GM21447 (cell line): ENCODE data around the gene ELP2.
"Not testable (repeated sequence)": the region's sequence is repeated elsewhere in the genome, so short reads cannot be mapped to it uniquely, and the experiment has no call there.

Experiments
- ATAC-seq: cut with Tn5 transposase; IDR thresholded peaks from one replicate; pipeline ENCODE4 v1.9.1; 2021; ENCODE audit not compliant: unreplicated experiment

Gene ELP2

GRCh38 chr18:36155851-36156757 is 26.4 kb downstream of the ELP2 start:
- no peak for ATAC-seq

- no peak for ATAC-seq
These were observed 27.7 kb downstream of the ELP2 start for GRCh38 chr18:36157441-36157840.

- ATAC-seq = no peak
These were observed 28.7 kb downstream of the ELP2 start for GRCh38 chr18:36158266-36158867.

DNA sequence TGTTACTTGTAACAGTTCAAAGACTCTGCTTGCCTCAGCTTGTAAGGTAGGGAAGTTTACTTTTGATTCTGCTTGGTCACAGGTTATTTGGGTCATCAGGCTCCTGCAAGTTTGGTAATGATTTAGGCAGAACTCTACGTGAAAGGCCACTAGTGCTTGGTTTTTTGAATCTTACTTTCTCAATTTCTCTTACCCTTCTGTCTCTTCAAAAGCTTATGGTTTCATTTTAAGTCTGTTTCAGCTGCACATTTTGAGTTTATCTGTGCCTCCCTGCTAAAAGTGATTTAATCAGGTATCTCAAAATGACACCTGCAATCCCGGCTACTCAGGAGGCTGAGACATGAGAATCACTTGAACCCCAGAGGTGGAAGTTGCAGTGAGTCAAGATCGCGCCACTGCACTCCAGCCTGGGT is 31.3 kb downstream of the ELP2 start:
- ATAC-seq = no peak

DNA sequence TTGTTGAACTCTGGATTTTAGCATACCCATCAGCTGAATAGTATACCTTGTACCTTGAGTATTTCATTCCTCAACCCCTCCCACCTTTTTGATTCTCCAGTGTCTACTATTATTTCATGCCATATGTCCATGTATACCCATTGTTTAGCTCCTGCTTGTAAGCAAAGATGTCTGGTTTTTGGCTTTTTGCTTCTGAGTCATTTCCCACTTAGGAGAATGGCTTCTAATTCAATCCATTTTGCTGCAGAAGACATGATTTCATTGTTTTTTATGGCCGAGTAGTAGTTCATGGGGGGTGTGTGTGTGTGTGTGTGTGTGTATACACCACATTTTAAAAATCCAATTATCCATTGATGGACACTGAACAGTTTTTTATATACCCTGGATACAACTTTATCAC is 33.3 kb downstream of the ELP2 start:
- ATAC-seq = no peak

DNA sequence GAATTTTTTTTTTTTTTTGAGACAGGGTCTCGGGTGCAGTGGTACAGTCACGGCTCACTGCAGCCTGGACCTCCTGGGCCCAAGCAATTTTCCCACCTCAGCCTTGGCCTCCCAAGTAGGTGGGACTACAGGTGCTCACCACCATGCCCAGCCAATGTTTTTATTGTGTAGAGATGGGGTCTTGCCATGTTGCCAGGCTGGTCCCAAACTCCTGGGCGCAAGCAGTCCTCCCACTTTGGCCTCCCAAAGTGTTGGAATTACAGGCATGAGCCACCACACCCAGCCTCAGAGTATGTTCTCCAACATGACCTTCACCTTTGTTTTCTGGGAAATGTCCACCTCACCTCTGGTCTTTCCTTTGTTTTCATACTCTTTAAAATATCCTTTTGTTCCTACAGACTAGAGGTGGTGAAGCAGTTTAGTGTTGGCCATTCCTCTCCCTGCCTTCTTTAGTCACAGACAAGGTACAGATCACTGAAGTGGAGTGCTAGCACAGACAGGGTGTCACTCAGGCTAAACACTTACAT is 38.1 kb downstream of the ELP2 start:
- no peak for ATAC-seq

- ATAC-seq = not testable (repeated sequence)
These were observed 38.6 kb downstream of the ELP2 start for GRCh38 chr18:36168296-36168695.

- no peak for ATAC-seq
These were observed 40.2 kb downstream of the ELP2 start for GRCh38 chr18:36169938-36170337.

DNA sequence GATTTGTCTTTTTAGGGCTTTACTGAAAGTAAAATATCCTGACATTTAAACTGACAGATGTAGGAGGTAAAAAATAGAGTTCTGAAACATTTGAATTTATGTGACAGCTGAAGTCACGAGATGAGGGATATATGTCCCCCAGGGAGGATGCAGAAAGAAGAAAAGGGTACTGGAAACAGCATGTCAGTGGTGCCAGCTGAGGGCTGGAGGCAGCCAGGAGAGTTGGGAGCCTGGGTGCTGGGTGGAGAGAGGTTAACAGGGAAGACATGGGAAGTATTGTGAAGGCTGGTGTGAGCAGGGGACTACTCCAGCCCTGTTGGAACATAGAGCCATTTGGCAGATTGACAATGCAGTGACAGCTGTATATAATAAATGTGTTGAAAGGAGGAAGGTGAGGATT is 45.8 kb downstream of the ELP2 start:
- ATAC-seq = no peak

- no peak for ATAC-seq
These were observed 46.5 kb downstream of the ELP2 start for GRCh38 chr18:36176177-36176584.

GRCh38 chr18:36176711-36177110 is 47.0 kb downstream of the ELP2 start:
- ATAC-seq = no peak

- ATAC-seq = no peak
These were observed 48.2 kb downstream of the ELP2 start for GRCh38 chr18:36177913-36178312.

- no peak for ATAC-seq
These were observed 50.1 kb downstream of the ELP2 start for GRCh38 chr18:36179562-36180355.

DNA sequence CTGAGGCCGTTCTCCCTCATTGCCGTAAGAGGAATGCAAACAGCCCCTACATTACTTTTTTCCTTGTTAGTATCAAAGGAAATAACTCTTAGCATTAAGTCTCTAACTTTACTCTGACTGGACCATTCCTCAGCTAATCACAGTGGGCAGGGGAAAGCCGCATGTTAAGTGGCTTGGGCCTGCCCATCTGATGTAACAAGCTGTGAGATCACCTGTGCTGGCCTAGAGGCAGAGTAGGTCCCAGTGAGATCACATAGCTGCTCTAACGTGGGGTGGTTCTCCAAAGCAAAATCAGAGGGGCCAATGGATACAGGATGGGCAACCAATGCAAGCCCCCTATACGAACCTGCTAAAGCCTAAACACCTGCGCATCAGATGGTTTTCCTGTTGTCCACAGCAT is 51.7 kb downstream of the ELP2 start:
- no peak for ATAC-seq

DNA sequence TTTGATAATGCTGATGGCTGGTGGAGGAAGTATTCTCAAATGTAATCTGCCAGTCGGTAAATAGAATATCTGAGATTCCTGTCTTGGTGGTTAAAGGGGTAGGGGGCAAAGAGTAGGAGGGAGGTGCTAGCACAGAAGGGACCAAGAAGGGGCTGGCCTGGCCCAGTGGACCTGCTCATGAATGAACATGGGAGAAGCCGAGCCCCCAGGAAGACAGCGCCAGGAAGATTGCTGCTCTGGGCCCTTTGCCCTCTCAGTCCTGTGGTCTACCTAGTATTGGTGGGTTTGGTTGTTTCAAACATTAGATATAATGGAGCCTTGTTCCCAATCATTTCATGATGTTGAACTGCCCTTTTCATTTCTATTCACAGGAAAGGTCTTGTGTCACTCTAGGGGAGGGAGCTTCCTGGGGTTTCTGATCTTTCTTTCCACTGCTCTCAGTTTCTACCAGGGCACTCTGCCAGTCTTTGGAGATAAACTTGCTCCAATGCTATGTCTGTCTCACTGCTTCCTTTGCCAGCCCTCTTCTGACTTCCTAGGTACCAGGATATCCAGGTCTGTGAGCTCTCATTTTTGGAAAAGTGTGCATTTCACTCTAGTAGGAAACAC is 52.3 kb downstream of the ELP2 start:
- ATAC-seq = no peak

- ATAC-seq = no peak
These were observed 53.3 kb downstream of the ELP2 start for GRCh38 chr18:36183033-36183432.

- no peak for ATAC-seq
These were observed 54.3 kb downstream of the ELP2 start for GRCh38 chr18:36183987-36184386.

DNA sequence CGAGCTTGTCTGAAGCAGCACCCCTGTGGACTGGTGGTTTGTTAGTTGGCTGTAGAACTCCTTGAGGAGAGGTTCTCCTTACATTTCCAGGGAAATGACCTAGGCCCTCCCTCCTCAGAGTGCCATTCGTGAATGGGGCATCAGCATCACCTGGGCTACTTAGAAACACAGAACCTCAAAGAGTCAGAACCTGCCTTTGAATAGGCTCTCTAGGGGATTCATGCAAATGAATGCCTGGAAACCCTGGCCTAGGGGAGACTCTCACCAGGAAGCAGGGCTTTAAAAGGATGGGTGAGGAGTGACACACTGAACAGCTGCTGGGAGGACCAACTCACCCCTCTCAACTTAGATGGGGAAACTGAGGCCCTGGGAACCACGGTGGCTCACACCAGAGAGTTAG is 55.5 kb downstream of the ELP2 start:
- ATAC-seq = no peak

DNA sequence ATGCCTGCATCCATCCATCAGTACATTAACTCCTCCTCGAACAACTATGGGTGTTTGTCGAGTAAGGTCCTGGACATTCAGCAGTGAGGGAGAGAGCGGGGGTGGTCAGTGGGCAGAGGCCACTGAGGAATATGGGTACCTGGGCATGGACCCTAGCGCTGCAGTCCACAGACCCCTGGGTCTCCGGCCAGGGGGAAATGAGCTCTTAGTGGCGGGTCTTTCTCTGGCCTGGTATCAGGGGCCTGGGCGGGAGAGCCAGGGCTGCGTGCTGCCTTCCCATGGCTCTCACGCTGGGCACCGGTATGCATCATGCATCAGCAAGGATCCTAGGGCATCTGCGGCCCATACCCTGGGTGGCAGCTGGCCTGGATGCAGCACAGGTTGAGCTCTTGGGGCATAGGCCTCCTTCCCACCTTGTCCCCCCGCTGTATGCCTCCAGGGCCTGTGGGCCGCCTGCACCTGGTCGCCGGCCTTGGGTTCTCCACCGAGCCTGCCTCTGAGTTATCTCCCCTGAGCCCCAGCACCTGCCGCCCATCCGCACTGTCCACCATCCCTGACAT is 56.3 kb downstream of the ELP2 start:
- no peak for ATAC-seq

DNA sequence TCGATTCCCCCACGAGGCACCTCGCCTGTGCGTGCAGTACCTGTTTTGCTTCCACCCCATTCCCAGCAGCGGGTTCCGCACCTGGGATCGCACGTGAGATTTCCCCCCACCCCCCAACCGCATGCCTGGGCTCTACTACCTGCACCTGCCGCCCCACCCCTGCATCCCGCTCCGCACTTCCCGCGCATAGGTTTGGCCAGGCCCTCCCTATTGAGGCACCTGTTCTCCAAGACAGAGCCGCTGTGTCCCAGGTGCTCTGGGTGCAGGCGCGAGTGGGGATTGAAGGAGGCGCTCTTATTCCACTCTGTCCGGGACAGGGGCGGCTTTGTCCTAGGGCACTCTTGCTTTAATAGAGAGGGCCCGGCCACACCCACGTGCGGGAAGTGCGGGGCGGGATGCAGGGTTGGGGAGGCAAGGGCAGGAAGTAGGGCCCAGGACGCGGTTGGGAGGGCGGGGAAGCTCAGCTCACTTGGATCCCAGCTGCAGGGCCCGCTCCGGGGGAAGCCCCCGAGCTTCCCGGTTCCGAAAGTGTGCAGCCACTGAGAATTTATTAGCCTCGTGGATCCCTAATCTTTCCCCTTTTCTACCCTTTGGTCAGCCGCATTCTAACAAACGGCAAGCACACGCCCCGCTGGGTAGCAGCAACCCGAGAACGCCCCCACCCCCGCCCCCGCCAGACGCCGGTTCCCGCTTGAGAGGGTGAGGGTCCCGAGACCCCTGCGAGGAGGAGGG is 56.9 kb downstream of the ELP2 start:
- no peak for ATAC-seq
